CD4-positive, alpha-beta T cell treated with Interferon alpha-2 for 1 hour (primary cell): ENCODE measurements around the gene CD1B.
"Not testable (repeated sequence)": the region's sequence is repeated elsewhere in the genome, so short reads cannot be mapped to it uniquely, and the experiment has no call there.

ENCODE experiments used
- DNase-seq, 2 donors: peaks; one replicate each; pipeline ENCODE4 v3.0.0-alpha.2; 2020 to 2022

Gene CD1B

GRCh38 chr1:158327481-158327880, 3.9 kb downstream of the CD1B start:
- DNase-seq: no peak

- DNase-seq: no peak
Measured at GRCh38 chr1:158324395-158324794, 6.9 kb downstream of the CD1B start.

GRCh38 chr1:158323866-158324265, 7.5 kb downstream of the CD1B start:
- no peak for DNase-seq

- DNase-seq: no peak
Measured at GRCh38 chr1:158311066-158311465, 20.3 kb downstream of the CD1B start.

- DNase-seq: no peak
Measured at GRCh38 chr1:158310623-158311022, 20.7 kb downstream of the CD1B start.

GRCh38 chr1:158295791-158296190, 35.5 kb downstream of the CD1B start:
- no peak for DNase-seq

- DNase-seq: no peak
Measured at GRCh38 chr1:158290321-158290844, 40.9 kb downstream of the CD1B start.

- DNase-seq: no peak
Measured at GRCh38 chr1:158289811-158290210, 41.5 kb downstream of the CD1B start, which contains the start of gene CD1C. CD1C (plus strand) TSS chr1:158289923; CDS start chr1:158290065, 142 bp downstream.

- no peak for DNase-seq
Measured at GRCh38 chr1:158286941-158287346, 44.4 kb downstream of the CD1B start.

- DNase-seq: no peak
Measured at GRCh38 chr1:158286487-158286886, 44.8 kb downstream of the CD1B start.

GRCh38 chr1:158285756-158286241, 45.5 kb downstream of the CD1B start:
- peak; percentile 17 to 78 for DNase-seq

GRCh38 chr1:158283965-158284364, 47.4 kb downstream of the CD1B start:
- DNase-seq: no peak

- DNase-seq: not testable (repeated sequence)
Measured at GRCh38 chr1:158282421-158282820, 48.9 kb downstream of the CD1B start.
